Panc1 (cell line): Measurements from ENCODE around the gene PCDHA10.

Experiments
- TF ChIP-seq, protein P1 (sequence below): fragments of 450-650 bp; IDR thresholded peaks from 2 replicates; pipeline ENCODE4 v1.5.1; 2017; ENCODE audit warnings: mild to moderate bottlenecking
- TF ChIP-seq, protein P2 (sequence below), 2 experiments: IDR thresholded peaks; 2 replicates each; pipeline ENCODE4 v1.6.1; 2011 to 2012; ENCODE audit warnings: low read depth in 2 of 2, control low read depth in 1 of 2, low read length in 1 of 2, mild to moderate bottlenecking in 1 of 2, moderate library complexity in 1 of 2; ENCODE audit not compliant: insufficient read depth in 1 of 2

GRCh38 chr5:140840978-140841962 lies 14.4 kb upstream of the PCDHA10 start, which contains the start of gene PCDHA8:
- TF ChIP-seq, protein P1, sequence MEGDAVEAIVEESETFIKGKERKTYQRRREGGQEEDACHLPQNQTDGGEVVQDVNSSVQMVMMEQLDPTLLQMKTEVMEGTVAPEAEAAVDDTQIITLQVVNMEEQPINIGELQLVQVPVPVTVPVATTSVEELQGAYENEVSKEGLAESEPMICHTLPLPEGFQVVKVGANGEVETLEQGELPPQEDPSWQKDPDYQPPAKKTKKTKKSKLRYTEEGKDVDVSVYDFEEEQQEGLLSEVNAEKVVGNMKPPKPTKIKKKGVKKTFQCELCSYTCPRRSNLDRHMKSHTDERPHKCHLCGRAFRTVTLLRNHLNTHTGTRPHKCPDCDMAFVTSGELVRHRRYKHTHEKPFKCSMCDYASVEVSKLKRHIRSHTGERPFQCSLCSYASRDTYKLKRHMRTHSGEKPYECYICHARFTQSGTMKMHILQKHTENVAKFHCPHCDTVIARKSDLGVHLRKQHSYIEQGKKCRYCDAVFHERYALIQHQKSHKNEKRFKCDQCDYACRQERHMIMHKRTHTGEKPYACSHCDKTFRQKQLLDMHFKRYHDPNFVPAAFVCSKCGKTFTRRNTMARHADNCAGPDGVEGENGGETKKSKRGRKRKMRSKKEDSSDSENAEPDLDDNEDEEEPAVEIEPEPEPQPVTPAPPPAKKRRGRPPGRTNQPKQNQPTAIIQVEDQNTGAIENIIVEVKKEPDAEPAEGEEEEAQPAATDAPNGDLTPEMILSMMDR: peak; percentile 71
- TF ChIP-seq, protein P2, sequence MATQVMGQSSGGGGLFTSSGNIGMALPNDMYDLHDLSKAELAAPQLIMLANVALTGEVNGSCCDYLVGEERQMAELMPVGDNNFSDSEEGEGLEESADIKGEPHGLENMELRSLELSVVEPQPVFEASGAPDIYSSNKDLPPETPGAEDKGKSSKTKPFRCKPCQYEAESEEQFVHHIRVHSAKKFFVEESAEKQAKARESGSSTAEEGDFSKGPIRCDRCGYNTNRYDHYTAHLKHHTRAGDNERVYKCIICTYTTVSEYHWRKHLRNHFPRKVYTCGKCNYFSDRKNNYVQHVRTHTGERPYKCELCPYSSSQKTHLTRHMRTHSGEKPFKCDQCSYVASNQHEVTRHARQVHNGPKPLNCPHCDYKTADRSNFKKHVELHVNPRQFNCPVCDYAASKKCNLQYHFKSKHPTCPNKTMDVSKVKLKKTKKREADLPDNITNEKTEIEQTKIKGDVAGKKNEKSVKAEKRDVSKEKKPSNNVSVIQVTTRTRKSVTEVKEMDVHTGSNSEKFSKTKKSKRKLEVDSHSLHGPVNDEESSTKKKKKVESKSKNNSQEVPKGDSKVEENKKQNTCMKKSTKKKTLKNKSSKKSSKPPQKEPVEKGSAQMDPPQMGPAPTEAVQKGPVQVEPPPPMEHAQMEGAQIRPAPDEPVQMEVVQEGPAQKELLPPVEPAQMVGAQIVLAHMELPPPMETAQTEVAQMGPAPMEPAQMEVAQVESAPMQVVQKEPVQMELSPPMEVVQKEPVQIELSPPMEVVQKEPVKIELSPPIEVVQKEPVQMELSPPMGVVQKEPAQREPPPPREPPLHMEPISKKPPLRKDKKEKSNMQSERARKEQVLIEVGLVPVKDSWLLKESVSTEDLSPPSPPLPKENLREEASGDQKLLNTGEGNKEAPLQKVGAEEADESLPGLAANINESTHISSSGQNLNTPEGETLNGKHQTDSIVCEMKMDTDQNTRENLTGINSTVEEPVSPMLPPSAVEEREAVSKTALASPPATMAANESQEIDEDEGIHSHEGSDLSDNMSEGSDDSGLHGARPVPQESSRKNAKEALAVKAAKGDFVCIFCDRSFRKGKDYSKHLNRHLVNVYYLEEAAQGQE (IDR thresholded peaks at IDR 0.05; ENCODE audit: insufficient read depth in 1 of 2, low read depth in 2 of 2, low read length in 1 of 2): no peak
